WTC11 (cell line): ENCODE results near the gene HOXB3.

ENCODE experiments used
- CBFB ChIP-seq: sonication (generic); formaldehyde crosslinking; IDR thresholded peaks from 2 replicates; pipeline ENCODE4 v1.8.1; 2022; ENCODE audit warnings: mild to moderate bottlenecking, low read depth, missing genetic modification reagents
- CREB1 ChIP-seq: sonication (generic); formaldehyde crosslinking; IDR thresholded peaks from 2 replicates; pipeline ENCODE4 v1.8.0; 2023; ENCODE audit warnings: mild to moderate bottlenecking, missing genetic modification reagents
- ELF4 ChIP-seq: sonication (generic); formaldehyde crosslinking; IDR thresholded peaks from 2 replicates; pipeline ENCODE4 v1.8.1; 2022; ENCODE audit warnings: low read depth, mild to moderate bottlenecking, moderate library complexity, missing genetic modification reagents
- FOXJ3 ChIP-seq: sonication (generic); formaldehyde crosslinking; IDR thresholded peaks from 2 replicates; pipeline ENCODE4 v1.9.0; 2021; ENCODE audit warnings: missing genetic modification reagents, mild to moderate bottlenecking, borderline replicate concordance
- NFE2L1 ChIP-seq: sonication (generic); formaldehyde crosslinking; IDR thresholded peaks from 2 replicates; pipeline ENCODE4 v1.8.1; 2023; ENCODE audit warnings: missing genetic modification reagents
- ZNF219 ChIP-seq: sonication (generic); formaldehyde crosslinking; IDR thresholded peaks from 2 replicates; pipeline ENCODE4 v1.8.0; 2023; ENCODE audit warnings: missing genetic modification reagents, mild to moderate bottlenecking, borderline replicate concordance
- TF ChIP-seq, protein P1 (sequence below): sonication (generic); formaldehyde crosslinking; IDR thresholded peaks from 2 replicates; pipeline ENCODE4 v1.8.1; 2023; ENCODE audit warnings: mild to moderate bottlenecking, missing genetic modification reagents, moderate library complexity
- TF ChIP-seq, protein P2 (sequence below): fragments of 200-600 bp; IDR thresholded peaks from 2 replicates; pipeline ENCODE4 v1.8.0; 2022; ENCODE audit warnings: antibody characterized with exemption
- TF ChIP-seq, protein P3 (sequence below): sonication (generic); formaldehyde crosslinking; IDR thresholded peaks from 2 replicates; pipeline ENCODE4 v1.8.0; 2022; ENCODE audit warnings: mild to moderate bottlenecking, missing genetic modification reagents
- TF ChIP-seq, protein P4 (sequence below): sonication (generic); formaldehyde crosslinking; IDR thresholded peaks from 2 replicates; pipeline ENCODE4 v1.8.1; 2023; ENCODE audit warnings: mild to moderate bottlenecking, missing genetic modification reagents, borderline replicate concordance
- TF ChIP-seq, protein P5 (sequence below): sonication (generic); formaldehyde crosslinking; IDR thresholded peaks from 2 replicates; pipeline ENCODE4 v1.8.1; 2022; ENCODE audit warnings: low read depth, missing genetic modification reagents, borderline replicate concordance

DNA sequence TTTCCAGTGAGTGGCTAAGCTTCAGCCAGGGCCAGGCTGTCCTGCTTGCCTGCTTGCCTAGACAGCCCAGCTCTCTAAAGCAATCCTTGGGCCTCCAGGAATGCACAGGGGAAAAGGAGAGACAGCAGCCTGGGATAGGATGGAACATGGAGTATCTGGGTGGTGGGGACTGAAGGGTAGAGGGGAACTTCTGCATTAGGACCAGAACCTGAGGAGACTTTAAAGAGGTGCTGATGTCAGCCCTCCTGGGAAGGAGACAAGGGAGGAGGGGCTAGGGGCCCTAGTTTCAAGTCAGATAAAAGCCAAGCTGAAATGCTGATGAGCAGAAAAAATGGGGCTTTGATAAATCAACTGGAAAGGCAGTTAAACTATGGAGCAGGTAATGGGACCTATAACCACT is 19.0 kb upstream of the HOXB3 start:
- no peak for TF ChIP-seq CREB1 (CRISPR knock-in tag)
- TF ChIP-seq ELF4 (CRISPR knock-in tag) = no peak
- TF ChIP-seq, protein P1, sequence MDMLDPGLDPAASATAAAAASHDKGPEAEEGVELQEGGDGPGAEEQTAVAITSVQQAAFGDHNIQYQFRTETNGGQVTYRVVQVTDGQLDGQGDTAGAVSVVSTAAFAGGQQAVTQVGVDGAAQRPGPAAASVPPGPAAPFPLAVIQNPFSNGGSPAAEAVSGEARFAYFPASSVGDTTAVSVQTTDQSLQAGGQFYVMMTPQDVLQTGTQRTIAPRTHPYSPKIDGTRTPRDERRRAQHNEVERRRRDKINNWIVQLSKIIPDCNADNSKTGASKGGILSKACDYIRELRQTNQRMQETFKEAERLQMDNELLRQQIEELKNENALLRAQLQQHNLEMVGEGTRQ (CRISPR knock-in tag) = no peak
- TF ChIP-seq ZNF219 (CRISPR knock-in tag) = no peak
- TF ChIP-seq, protein P2, sequence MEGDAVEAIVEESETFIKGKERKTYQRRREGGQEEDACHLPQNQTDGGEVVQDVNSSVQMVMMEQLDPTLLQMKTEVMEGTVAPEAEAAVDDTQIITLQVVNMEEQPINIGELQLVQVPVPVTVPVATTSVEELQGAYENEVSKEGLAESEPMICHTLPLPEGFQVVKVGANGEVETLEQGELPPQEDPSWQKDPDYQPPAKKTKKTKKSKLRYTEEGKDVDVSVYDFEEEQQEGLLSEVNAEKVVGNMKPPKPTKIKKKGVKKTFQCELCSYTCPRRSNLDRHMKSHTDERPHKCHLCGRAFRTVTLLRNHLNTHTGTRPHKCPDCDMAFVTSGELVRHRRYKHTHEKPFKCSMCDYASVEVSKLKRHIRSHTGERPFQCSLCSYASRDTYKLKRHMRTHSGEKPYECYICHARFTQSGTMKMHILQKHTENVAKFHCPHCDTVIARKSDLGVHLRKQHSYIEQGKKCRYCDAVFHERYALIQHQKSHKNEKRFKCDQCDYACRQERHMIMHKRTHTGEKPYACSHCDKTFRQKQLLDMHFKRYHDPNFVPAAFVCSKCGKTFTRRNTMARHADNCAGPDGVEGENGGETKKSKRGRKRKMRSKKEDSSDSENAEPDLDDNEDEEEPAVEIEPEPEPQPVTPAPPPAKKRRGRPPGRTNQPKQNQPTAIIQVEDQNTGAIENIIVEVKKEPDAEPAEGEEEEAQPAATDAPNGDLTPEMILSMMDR = no peak
- no peak for TF ChIP-seq NFE2L1
- TF ChIP-seq CBFB (CRISPR knock-in tag) = no peak
- TF ChIP-seq, protein P3, sequence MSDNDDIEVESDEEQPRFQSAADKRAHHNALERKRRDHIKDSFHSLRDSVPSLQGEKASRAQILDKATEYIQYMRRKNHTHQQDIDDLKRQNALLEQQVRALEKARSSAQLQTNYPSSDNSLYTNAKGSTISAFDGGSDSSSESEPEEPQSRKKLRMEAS (CRISPR knock-in tag) = no peak
- no peak for TF ChIP-seq FOXJ3 (CRISPR knock-in tag)
- TF ChIP-seq, protein P4, sequence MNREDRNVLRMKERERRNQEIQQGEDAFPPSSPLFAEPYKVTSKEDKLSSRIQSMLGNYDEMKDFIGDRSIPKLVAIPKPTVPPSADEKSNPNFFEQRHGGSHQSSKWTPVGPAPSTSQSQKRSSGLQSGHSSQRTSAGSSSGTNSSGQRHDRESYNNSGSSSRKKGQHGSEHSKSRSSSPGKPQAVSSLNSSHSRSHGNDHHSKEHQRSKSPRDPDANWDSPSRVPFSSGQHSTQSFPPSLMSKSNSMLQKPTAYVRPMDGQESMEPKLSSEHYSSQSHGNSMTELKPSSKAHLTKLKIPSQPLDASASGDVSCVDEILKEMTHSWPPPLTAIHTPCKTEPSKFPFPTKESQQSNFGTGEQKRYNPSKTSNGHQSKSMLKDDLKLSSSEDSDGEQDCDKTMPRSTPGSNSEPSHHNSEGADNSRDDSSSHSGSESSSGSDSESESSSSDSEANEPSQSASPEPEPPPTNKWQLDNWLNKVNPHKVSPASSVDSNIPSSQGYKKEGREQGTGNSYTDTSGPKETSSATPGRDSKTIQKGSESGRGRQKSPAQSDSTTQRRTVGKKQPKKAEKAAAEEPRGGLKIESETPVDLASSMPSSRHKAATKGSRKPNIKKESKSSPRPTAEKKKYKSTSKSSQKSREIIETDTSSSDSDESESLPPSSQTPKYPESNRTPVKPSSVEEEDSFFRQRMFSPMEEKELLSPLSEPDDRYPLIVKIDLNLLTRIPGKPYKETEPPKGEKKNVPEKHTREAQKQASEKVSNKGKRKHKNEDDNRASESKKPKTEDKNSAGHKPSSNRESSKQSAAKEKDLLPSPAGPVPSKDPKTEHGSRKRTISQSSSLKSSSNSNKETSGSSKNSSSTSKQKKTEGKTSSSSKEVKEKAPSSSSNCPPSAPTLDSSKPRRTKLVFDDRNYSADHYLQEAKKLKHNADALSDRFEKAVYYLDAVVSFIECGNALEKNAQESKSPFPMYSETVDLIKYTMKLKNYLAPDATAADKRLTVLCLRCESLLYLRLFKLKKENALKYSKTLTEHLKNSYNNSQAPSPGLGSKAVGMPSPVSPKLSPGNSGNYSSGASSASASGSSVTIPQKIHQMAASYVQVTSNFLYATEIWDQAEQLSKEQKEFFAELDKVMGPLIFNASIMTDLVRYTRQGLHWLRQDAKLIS (CRISPR knock-in tag) = no peak
- TF ChIP-seq, protein P5, sequence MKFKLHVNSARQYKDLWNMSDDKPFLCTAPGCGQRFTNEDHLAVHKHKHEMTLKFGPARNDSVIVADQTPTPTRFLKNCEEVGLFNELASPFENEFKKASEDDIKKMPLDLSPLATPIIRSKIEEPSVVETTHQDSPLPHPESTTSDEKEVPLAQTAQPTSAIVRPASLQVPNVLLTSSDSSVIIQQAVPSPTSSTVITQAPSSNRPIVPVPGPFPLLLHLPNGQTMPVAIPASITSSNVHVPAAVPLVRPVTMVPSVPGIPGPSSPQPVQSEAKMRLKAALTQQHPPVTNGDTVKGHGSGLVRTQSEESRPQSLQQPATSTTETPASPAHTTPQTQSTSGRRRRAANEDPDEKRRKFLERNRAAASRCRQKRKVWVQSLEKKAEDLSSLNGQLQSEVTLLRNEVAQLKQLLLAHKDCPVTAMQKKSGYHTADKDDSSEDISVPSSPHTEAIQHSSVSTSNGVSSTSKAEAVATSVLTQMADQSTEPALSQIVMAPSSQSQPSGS (CRISPR knock-in tag) = no peak
